ENCODE results near the gene NHEJ1. TPM values are rescaled to one million over a fixed set of nuclear protein-coding genes. Genes with fewer than 3 reads are reported as not detected.

The NHEJ1 gene
- total and polyA plus RNA-seq, 8 donors, result 3.9 to 8.7 (median 6.6) TPM

GRCh38 chr2:219084791-219085190, 75.8 kb downstream of the NHEJ1 start:
- no peaks in the 10 kb centered on the region for H3K9me3 ChIP-seq
- ATAC-seq (no peak), FAIRE-seq (no peak), DNase-seq (no peak)
- no peak overlapping the region for H3K4me3 ChIP-seq
- no peaks in the 10 kb centered on the region for H3K36me3 ChIP-seq
- intact Hi-C loops (cut with DNase I), result no loop called here
- no peaks in the 10 kb centered on the region for H3K27me3 ChIP-seq
- no peak for TF ChIP-seq CTCF (IDR thresholded peaks at IDR 0.05)
- H3K4me1 ChIP-seq, result peaks cover 0 to 14% (median 0%) of the 10 kb centered on the region in 3 donors
- H3K27ac ChIP-seq, result no peak overlapping the region

GRCh38 chr2:219082332-219082958, 78.2 kb downstream of the NHEJ1 start:
- no peak for TF ChIP-seq CTCF (IDR thresholded peaks at IDR 0.05)
- ATAC-seq (peak; percentile 51 to 69 (median 57)), DNase-seq (peak in 2 of 6 donors; percentile 16 to 23), FAIRE-seq (no peak)
- Histone ChIP-seq H3K9me3 (no peaks in the 10 kb centered on the region), H3K36me3 (peaks cover 0 to 6% (median 0%) of the 10 kb centered on the region in 3 donors), H3K4me3 (no peak overlapping the region), H3K4me1 (peaks cover 0 to 14% (median 0%) of the 10 kb centered on the region in 3 donors), H3K27me3 (no peaks in the 10 kb centered on the region), H3K27ac (peak overlapping the region in 2 of 4 donors; percentile 41 to 50)
- 37 to 43% methylated on average over 5 of the region's 5 CpGs for WGBS, 2 donors
- intact Hi-C loops (cut with DNase I), result no loop called here

- ATAC-seq (peak; percentile 89 to 96 (median 92)), DNase-seq (peak in 1 of 6 donors; percentile 27), FAIRE-seq (no peak)
- Histone ChIP-seq H3K9me3 (no peaks in the 10 kb centered on the region), H3K27ac (peak overlapping the region in 2 of 4 donors; percentile 41 to 50), H3K36me3 (peaks cover 0 to 8% (median 0%) of the 10 kb centered on the region in 3 donors), H3K4me3 (no peak overlapping the region), H3K4me1 (peaks cover 0 to 14% (median 0%) of the 10 kb centered on the region in 3 donors), H3K27me3 (no peaks in the 10 kb centered on the region)
- no peak for TF ChIP-seq CTCF (IDR thresholded peaks at IDR 0.05)
- intact Hi-C loops (cut with DNase I), result no loop called here
Measured at GRCh38 chr2:219081701-219082331, 78.8 kb downstream of the NHEJ1 start.

GRCh38 chr2:219081096-219081495, 79.5 kb downstream of the NHEJ1 start:
- ATAC-seq (no peak), DNase-seq (no peak), FAIRE-seq (no peak)
- Histone ChIP-seq H3K9me3 (no peaks in the 10 kb centered on the region), H3K36me3 (peaks cover 0 to 10% (median 0%) of the 10 kb centered on the region in 3 donors), H3K4me3 (no peak overlapping the region), H3K27me3 (no peaks in the 10 kb centered on the region), H3K27ac (no peak overlapping the region), H3K4me1 (peaks cover 0 to 14% (median 0%) of the 10 kb centered on the region in 3 donors)
- WGBS, 2 donors, result 85 to 89% methylated on average over 7 of the region's 7 CpGs
- TF ChIP-seq CTCF (IDR thresholded peaks at IDR 0.05), result no peak
- intact Hi-C loops (cut with DNase I), result no loop called here

GRCh38 chr2:219079417-219079816, 81.2 kb downstream of the NHEJ1 start:
- peaks cover 0 to 14% (median 0%) of the 10 kb centered on the region in 3 donors for H3K4me1 ChIP-seq
- H3K36me3 ChIP-seq, result peaks cover 0 to 15% (median 0%) of the 10 kb centered on the region in 3 donors
- H3K27ac ChIP-seq, result no peak overlapping the region
- H3K4me3 ChIP-seq, result no peak overlapping the region
- H3K27me3 ChIP-seq, result no peaks in the 10 kb centered on the region
- ATAC-seq (peak in 1 of 4 donors; percentile 45), DNase-seq (no peak), FAIRE-seq (no peak)
- TF ChIP-seq CTCF (IDR thresholded peaks at IDR 0.05), result no peak
- 70 to 88% methylated on average over 2 of the region's 2 CpGs for WGBS, 2 donors
- H3K9me3 ChIP-seq, result no peaks in the 10 kb centered on the region
- intact Hi-C loops (cut with DNase I), result no loop called here
